GM18502 (cell line): ENCODE measurements around the gene FYB2.
A peak's percentile ranks its signal among the peaks of the same experiment; 100 is the strongest.
"Not testable (repeated sequence)": the region's sequence is repeated elsewhere in the genome, so short reads cannot be mapped to it uniquely, and the experiment has no call there.

Experiments used
- ATAC-seq: cut with Tn5 transposase; IDR thresholded peaks from one replicate; pipeline ENCODE4 v1.9.1; 2021; ENCODE audit warnings: mild to moderate bottlenecking; ENCODE audit not compliant: unreplicated experiment, poor library complexity

Gene FYB2

GRCh38 chr1:56798053-56798471 lies 21.1 kb downstream of the FYB2 start:
- no peak for ATAC-seq

- no peak for ATAC-seq
Measured at GRCh38 chr1:56797065-56797685, 22.0 kb downstream of the FYB2 start.

- ATAC-seq = no peak
Measured at GRCh38 chr1:56795870-56796269, 23.3 kb downstream of the FYB2 start.

GRCh38 chr1:56790036-56790435 lies 29.2 kb downstream of the FYB2 start:
- ATAC-seq = no peak

GRCh38 chr1:56788588-56788987 lies 30.6 kb downstream of the FYB2 start:
- no peak for ATAC-seq

GRCh38 chr1:56788102-56788501 lies 31.1 kb downstream of the FYB2 start:
- no peak for ATAC-seq

GRCh38 chr1:56787330-56787729 lies 31.9 kb downstream of the FYB2 start:
- no peak for ATAC-seq

GRCh38 chr1:56782773-56783172 lies 36.4 kb downstream of the FYB2 start:
- no peak for ATAC-seq

GRCh38 chr1:56780826-56781225 lies 38.4 kb downstream of the FYB2 start:
- ATAC-seq = no peak

- no peak for ATAC-seq
Measured at GRCh38 chr1:56780128-56780750, 39.0 kb downstream of the FYB2 start.

- no peak for ATAC-seq
Measured at GRCh38 chr1:56777972-56778371, 41.2 kb downstream of the FYB2 start.

- ATAC-seq = not testable (repeated sequence)
Measured at GRCh38 chr1:56774732-56775131, 44.5 kb downstream of the FYB2 start.

GRCh38 chr1:56774067-56774609 lies 45.1 kb downstream of the FYB2 start:
- peak; percentile 76 for ATAC-seq

- no peak for ATAC-seq
Measured at GRCh38 chr1:56773341-56774066, 45.7 kb downstream of the FYB2 start.

GRCh38 chr1:56771717-56772116 lies 47.5 kb downstream of the FYB2 start:
- ATAC-seq = no peak

GRCh38 chr1:56758794-56759193 lies 60.4 kb downstream of the FYB2 start:
- ATAC-seq = no peak

GRCh38 chr1:56758135-56758534 lies 61.1 kb downstream of the FYB2 start:
- ATAC-seq = no peak

- ATAC-seq = no peak
Measured at GRCh38 chr1:56755911-56756310, 63.3 kb downstream of the FYB2 start.

GRCh38 chr1:56754708-56755479 lies 64.3 kb downstream of the FYB2 start:
- ATAC-seq = no peak

- no peak for ATAC-seq
Measured at GRCh38 chr1:56745231-56745630, 74.0 kb downstream of the FYB2 start.

GRCh38 chr1:56728964-56729363 lies 90.2 kb downstream of the FYB2 start:
- ATAC-seq = no peak
